CD4-positive, alpha-beta T cell treated with Interleukin-21 for 1 hour (primary cell): Measurements from ENCODE around the gene CYP2W1.

Experiments used
- DNase-seq: peaks from one replicate; pipeline ENCODE4 v3.0.0-alpha.2; 2020

CYP2W1 gene

DNA sequence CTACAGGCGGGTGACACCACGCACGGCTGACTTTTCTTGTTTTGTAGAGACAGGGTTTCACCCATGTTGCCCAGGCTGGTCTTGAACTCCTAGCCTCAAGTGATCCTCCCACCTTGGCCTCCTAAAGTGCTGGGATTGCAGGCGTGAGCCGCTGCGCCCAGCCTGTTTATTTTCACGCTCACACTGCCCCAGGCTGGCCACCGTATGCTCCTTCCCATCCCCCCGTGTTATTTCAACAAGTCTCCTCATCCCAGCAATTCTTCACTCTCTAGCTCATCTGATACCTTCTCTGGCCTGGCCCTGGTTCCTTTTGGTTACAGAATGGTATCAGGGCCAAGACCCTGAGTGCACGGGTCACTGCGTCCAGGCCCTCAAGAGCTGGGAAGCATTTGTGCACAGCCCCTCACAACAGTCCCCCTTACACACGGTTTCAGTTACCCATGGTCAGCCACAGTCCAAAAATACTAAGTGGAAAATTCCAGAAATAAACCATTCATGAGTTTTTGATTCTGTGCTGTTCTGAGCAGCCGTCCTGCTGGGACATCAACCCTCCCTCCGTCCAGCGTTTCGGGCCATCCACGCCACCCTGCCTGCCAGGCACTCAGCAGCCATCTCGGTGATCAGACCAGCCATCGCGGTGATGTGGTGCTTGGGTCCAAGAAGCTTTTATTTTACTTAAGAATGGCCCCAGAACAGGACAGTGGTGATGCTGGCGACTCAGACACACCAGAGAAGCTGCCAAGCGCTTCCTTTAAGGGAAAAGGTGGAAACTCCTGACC lies 16.5 kb upstream of the CYP2W1 start:
- DNase-seq = no peak

DNA sequence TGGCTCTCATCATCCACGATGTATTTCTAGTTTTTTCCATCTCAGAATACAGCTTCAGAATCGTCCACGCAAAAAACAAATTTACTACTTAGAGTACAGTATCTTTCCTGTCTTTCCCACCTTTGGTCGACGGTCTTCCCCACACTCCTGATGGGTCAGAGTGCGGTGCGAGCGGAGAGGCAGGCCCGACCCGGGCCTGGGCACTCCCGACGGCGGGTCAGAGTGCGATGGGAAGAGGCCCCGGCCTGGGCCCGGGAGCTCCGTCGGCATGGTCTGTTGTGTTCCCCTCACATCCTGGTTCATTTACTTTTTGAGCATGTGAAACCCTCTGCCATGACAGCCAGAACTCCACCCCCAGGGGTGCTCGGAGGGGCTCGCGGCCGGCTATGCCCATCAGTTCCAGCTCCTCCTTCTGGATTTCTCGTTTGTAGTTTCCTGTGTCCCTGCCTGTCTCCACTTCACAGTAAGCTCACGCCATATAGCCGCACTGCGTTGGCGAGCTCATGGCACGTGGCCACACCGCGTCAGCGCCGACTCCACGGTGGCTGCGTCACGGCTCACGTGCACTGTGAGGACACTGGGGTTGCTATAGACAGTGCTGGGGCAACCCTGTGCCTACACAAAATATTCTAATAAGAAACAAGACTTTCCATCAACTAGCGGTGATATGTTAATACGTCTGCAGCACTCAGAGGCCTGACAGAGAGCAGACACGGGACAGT lies 15.5 kb upstream of the CYP2W1 start:
- DNase-seq = no peak

DNA sequence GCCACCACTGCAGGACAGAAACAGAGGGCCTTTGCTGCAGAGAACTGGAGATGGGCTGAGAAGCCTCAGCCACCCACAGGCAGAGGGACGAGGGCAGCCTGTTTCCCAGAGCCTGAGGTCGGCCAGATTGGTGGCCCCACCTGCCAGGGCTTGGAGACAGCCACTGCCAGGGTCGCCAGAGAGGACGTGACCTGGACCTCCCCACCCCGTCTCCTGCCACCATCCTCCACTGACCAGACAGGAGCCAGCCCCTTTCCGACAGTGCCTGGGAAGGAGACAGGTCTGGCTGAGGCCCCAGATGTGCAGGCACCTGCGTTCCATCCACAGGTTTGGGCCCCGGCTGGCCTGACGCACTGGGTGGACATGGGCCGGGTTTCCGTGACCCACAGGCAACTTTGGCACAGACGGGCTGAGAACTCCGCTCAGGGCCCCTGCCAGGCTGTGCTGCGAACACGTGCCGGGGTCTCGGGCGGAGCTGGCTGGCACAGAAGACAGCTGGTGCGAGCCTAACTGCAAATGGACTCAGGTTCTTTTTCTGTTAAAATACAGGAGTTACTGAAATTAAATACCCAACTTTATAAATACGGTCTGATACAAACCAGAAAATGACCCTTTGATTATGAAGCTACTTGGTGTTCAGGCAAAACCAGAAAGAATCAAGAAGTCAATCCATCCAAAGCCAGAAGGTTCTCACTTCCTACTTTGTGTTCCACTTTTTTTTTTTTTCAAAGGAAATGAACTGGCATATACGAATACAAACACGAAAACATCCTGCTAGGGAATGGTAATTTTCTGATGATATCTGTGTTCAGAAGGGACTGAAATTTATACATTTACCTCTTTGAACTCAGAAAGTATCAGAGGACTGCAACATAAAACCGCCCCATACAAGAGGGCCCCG lies 14.5 kb upstream of the CYP2W1 start:
- no peak for DNase-seq

DNA sequence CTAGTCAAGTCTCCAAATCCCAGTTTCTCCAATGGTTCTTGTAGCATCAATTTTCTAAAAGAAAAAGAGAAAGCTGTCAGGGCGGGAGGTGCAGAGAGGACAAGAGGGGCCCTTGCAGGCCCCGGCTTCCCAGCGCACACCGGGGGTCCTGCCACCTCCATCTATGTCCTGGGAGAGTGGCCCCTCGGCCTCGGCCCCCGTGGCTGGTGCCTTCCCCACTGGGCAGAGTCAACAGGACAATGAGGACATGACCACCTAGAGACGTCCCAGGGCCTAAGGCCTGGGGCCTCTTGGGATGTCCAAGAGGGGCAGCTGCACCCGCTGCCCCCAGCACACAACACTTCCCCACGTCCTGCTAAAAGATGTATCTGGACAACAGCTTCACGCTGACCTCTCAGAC lies 13.6 kb upstream of the CYP2W1 start:
- DNase-seq = no peak

DNA sequence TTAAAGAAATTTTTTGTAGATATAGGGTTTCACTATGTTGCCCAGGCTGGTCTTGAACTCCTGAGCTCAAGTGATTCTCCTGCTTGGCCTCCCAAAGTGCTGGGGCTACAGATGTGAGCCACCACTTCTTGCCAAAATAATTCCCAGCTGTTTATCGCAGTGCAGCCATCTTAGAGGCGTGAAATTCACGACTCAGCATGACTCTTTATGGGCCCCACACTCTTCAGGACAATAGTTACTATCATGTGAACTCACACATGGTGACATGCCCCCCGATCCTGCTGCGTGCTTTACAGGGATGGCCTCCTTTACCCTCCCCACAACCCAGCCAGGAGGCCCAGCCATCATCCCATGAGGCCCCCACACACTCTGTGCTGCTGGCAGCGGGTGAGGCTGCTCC lies 12.2 kb upstream of the CYP2W1 start:
- DNase-seq = no peak

DNA sequence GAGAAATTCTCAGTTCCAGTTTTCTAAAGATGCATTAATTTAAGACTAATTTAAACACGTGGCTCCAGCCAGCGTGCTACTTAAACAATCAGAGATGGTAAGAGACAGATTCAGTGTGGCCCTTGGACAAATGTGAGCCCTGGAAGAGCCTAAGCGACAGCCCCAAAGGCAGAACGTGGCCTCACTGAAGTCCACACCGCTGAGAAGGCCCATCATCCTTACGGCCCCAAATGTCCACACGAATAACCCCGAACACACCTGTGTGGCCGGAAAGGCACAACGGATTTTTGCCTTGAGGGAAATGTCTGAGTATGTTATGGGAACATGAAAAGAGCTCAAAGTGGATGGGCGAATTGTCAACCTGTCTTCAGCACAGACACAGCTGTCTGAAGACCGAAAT lies 10.9 kb upstream of the CYP2W1 start:
- no peak for DNase-seq

DNA sequence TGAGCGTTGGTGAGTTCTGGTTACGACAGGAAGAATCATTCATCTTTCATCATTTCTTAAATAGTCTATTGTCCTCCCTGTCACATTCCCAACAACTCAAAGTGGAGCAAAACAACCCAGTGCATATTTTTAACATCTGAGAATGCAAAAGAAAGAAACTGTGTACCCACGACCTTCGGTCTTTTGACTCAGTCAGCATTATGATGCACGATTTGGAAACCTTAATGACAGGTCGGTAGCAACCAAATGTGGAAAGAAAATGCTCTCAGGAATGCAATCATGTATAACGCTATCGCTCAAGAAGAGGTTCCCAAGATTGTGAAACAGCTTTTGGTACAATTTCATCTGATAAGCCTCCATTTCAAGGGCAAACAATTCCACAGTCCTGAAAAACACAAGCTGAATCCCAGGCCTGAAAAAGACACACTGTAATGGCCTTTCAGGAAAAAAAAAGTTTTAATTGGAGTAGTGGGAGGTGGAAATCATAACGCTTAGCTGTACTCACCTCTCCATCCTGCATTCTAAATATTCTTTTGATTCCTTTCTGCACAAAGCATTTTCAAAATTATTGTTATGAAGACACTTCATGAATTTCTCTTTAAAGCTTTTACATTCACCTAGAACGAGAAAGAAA lies 10.2 kb upstream of the CYP2W1 start:
- DNase-seq = no peak

DNA sequence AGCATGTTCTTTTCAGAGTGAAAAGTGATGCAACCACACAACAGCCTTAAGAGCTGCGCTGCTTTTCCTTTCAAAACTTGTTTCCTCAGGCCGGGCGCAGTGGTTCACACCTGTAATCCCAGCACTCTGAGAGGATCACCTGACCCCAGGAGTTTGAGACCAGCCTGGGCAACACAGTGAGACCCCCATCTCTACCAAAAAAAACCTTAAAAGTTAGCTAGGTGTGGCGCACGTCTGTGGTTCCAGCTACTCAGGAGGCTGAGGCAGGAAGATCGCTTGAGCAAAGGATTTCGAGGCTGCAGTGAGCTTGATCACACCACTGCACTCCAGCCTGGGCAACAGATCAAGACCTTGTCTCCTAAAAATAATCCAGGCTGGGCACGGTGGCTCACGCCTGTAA lies 9.7 kb upstream of the CYP2W1 start:
- DNase-seq = no peak

DNA sequence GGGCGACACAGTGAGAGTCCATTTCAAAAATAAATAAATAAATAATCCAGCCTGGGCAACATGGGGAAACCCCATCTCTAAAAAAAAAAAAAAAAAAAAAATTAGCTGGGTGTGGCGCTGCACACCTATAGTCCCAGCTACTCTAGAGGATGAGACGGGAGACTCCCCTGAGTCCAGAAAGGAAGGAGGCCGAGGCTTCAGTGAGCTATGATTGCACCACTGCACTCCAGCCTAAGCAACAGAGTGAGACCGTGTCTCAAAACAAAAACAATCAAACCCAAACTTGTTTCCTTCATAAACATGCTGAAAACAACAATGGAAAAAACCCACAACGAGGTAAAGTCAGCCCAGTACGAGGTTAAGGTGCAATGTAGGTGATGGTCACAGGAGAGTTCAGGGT lies 8.8 kb upstream of the CYP2W1 start:
- no peak for DNase-seq

DNA sequence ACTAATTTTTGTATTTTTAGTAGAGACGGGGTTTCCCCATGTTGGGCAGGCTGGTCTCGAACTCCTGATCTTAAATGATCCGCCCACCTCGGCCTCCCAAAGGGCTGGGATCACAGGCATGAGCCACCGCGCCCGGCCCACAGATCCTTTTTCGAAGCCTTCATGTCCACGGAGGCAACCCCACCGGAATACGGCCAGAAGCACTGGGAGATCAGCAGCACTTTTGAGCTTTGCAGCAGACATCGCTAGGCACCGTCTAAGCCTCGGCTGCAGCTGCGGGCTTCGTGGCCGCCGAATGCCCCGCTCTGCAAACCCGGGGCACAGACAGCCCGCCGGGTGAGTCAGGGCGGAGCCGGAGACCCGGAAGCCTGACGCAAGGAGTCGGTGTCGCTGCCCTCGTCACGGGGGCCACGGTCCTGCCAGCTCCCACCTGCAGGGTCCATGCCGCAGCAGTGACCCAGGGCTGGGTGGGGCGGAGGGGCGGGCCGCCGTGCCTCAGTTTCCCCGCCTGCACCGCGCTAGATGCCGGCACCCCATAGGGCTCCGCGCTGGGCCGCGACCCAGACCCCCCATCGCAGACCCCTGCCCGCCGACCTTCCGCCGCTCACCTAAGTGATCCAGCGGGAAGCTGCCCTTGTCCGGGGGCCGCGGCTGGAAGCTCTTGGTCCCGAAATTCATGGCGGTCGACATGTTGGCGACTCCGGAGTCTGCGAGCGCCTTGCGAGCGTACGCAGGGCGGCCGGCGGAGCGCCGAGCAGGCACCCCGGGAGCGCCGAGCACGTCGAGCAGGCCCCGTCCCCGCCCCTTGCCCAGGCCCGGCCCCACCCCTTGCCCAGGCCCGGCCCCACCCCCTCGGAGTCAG lies 7.9 kb upstream of the CYP2W1 start, which contains the start of gene COX19:
Gene COX19, minus strand, starts transcription at position 730 of the 862 bp plus-strand sequence. Its CDS starts 40 bp downstream, at position 690.
- DNase-seq = peak; percentile 91

DNA sequence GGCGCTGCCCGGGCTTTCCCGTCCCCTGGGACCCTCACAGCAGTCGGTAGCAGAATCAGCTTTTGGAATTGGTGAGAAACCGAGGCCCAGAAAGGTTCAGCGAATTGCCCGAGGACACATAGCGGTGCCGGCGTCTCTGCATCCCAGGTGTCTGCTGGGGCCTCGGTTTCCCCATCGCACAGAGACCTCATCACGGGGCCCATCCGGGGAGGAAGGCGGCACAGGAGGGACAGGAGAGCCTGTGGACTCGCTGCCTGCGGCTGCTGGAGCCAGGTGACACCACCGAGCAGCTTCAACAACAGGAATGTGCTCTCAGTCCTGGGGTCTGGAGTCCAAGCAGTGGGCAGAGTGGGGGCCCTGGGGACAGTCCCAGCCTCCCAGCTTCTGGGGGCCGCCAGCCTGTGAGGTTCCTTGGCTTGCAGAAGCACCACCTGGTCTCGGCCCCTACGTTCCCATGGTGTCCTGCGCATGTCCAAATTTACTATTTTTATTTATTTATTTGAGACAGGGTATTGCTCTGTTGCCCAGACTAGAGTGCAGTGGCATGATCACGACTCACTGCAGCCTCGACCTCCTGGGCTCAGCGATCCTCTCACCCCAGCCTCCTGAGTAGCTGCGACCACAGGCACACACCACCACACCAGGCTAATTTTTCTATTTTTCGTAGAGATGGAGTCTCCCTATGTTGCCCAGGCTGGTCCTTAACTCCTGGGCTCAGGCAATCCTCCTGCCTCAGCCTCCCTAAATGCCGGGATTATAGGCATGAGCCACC lies 7.1 kb upstream of the CYP2W1 start:
- no peak for DNase-seq

DNA sequence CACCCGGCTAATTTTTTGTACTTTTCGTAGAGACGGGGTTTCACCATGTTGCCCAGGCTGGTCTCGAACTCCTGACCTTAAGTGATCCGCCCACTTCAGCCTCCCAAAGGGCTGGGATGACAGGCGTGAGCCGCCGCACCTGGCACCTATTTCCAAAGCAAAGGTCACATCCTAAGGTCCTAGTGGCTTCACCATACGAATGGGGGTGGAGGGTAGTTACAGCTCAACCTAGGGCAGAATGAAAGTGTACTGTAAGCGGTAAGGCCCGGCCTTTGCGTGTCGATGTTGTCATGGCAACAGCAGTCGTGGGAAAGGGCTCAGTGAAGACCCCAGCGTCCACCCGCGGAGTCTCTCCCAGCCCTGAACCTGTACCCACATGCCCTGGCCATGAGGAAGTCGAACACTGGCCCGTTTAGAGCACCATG lies 6.1 kb upstream of the CYP2W1 start:
- DNase-seq = no peak

DNA sequence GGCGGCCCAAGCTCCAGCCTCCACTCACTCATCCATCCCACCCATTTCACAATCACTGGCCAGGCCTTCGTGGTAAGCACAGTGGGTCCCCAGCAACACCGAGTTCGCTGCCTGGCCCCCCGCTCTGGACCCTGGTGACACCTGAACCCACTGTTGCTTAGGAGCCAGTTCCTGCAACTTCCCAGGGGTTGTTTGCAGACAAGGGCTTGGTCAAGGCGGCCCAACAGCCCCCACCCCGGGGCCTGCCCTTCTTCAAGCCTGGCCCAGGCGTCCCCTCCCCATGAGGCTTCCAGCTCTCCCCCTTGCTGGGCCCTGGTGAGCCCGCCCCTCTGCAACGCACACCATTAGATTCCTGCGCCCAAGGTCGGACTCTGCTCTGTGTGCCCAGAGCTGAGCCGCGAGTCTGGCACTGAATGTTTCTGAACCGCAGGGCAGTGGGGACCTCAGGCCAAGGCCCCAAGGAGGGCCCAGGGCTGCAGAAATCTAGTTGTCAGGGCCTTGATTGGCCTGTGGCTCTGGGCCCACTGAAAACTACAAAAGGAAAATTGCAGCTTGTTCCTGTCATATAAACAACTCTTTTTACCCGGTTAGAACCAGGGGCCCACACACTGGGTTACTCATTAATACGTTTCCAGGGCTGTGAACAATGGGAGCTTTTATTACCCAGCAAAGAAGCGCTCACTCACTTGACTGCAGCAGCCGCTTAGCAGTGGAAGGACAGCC lies 5.5 kb upstream of the CYP2W1 start:
- no peak for DNase-seq

DNA sequence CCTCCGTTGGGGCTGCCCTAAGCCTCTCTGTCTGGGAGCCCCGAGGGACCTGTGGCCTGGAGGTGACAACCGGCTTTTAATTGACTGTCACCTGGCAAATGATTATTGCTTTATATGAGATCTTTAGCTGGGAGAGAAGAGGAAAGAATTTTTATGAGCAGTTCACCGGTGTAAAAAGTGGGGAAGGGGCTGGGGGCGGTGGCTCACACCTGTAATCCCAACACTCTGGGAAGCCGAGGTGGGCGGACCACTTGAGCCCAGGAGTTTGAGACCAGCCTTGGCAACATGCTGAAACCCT lies 5.0 kb upstream of the CYP2W1 start:
- no peak for DNase-seq

DNA sequence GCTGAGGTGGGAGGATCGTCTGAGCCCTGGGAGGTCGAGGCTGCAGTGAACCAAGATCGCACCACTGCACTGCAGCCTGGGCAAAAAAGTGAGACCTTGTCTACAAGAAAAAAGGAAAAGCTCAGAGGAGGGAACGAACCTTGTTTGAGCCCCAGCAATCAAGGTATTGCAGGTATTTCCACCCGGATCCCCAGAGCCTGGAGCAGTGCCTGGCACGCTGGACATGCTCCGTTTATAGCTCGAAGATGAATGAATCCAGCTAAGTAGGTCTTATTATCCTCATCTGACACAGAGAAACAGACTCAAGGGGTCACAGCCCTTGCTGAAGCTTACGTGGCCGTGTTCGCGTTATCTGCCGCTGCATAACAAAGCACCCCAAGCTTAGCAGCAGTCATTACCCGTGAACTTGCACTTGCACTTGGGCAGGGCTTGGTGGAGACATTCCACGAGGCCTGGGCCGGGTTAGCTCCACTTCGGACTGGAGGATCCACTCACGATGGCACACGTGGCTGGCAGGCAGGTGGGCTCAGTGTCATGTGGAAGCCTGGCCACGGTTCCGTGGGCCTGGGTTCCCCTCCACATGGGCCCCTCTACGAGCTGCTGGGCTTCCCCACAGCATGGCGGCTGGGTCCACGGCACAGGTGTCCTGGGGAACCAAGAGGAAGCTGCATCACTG lies 4.4 kb upstream of the CYP2W1 start:
- DNase-seq = no peak

DNA sequence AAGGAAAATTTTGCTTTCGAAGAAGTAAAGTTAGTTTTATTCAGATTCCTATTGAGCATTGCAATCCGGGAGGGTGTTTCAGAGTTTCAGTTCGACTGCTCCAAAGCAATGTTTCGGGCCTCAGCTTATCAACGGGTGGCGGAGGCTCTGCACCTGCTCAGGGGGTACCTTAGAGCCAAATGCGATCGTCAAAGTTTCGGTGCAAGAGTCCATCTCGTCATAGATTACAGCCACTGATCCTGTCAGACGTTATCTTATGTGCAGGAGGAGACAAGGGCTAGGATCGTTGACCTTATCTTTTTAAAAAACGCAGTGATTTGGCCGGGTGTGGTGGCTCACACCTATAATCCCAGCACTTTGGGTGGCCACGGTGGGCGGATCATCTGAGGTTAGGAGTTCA lies 3.8 kb upstream of the CYP2W1 start:
- no peak for DNase-seq

DNA sequence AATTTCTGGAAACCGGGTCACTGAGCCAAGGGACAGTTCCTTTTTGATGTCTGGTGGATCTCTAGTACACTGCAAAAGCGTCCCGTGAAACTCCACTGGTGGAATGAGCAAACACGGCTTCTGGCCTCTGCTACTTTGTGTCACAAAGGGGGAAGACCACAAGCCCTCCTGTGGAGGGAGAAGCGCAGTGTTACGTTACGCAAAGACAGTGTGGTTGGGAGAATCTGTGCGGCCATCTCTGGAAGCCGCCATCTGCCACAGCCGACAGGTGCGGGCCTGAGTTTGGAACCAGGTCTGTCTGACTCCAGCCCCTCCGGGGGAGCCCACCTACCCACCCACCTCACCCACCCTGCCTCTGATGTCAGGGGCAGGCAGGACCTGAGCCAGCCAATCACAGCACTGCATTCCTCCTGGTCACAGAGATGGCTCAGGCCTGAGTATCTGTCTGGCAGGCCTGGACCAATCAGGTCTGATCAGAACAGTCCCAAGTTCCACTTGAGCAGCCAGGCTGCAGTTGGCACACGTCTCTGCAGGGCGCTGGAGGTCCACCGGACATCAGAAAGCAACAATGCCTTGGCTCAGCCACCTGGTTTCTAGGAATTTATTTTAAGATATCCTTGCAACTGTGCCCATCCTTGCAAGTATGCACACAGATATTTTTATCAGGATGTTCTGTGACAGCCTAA lies 3.0 kb upstream of the CYP2W1 start:
- no peak for DNase-seq

DNA sequence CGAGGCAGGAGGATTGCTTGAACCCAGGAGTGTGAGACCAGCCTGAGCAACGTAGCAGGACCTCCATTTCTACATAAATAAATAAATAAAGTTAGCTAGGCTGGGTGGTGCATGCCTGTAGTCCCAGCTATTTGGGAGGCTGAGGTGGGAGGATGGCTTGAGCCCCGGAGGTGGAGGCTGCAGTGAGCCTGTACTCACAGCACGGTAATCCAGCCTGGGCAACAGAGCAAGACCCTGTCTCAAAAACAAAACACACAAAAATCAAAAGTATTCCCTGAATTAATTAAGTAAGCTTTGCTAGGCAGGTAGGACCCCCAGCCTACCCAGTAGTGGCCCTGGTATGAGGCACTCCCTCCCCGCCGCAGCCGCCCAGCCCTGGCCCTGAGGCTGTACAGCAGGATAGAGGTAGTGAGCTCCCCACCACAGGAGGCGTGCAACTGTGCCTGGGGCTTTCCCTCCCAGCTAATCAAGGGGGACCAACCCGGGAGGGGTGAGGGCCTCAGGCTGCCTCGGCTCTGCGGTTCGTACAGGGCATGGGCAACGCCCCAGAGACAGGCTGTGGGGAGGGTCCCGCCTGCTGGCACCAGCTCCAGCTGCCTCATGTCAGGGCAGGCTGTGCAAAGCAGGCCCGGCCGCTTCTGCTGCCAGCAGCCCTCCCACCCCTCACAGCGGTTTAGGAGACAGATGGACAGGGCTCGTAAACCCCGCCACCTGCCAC lies 1.0 kb upstream of the CYP2W1 start:
- DNase-seq = no peak

DNA sequence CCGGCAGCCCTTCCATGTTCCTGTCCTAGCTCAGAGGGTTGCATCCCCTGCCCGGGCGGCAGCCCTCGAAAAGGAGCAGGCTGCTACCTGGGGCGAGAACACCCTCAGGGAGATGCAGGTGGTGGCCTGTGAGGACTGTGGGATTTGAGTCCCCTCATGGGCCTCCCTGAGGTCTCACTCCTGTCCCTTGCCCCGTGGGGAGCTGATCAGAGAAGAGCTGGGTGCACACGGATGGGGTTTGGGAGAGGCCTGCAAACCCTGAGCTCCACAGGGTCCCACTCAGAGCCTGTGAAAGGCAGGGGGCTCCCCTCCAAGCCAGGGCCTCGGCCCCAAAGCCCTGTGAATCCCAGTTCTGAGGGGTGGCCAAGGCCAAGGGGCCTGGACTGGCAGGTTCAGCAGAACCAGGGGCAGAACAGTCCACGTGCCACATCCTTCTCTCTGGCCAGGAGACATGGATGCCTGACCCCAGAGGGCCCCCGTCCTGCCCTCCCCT lies 424 bp upstream of the CYP2W1 start:
- DNase-seq = no peak
